GM19193 (cell line): ENCODE measurements around the gene FGF7.

Experiments used
- POLR2A ChIP-seq: IDR thresholded peaks from 4 replicates; pipeline ENCODE4 v1.6.1; 2011; ENCODE audit not compliant: insufficient read depth, insufficient read length; ENCODE audit errors: extremely low read depth

The FGF7 gene, protein sequence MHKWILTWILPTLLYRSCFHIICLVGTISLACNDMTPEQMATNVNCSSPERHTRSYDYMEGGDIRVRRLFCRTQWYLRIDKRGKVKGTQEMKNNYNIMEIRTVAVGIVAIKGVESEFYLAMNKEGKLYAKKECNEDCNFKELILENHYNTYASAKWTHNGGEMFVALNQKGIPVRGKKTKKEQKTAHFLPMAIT

DNA sequence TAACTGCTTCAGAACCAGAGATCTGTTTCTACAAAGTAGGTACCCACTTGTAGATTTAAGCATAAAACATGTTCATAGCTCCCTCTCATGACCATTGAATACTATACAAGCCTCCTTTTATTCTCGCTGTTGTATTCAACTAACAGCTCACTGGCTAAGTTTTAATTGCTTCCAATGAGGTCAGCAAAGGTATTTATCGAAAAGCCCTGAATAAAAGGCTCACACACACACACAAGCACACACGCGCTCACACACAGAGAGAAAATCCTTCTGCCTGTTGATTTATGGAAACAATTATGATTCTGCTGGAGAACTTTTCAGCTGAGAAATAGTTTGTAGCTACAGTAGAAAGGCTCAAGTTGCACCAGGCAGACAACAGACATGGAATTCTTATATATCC lies at the start of gene FGF7:
Gene FGF7 (plus strand): TSS at position 222 of the 400 bp plus-strand sequence. CDS start 1,056 bp downstream, outside the sequence.
- TF ChIP-seq POLR2A = no peak

DNA sequence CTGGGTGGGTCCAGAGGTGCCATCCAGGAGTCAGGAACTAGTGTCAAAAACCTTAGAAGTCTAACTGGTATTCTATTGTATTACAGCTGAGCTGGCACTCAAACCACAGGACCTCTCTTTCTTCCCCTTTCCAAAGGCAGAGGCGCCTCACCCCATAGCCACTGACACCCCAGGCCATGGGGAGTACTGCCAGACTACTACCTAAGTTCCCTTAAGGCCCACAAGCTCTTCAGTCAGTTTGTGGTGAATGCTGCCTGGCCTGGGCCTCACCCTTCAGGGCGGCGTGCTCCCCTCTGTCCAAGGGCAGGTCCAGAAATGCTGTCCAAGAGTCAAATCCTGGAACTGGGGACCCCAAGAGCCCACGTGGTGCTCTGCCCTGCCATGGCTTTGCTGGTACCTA lies 43.0 kb upstream of the FGF7 start:
- TF ChIP-seq POLR2A = no peak

DNA sequence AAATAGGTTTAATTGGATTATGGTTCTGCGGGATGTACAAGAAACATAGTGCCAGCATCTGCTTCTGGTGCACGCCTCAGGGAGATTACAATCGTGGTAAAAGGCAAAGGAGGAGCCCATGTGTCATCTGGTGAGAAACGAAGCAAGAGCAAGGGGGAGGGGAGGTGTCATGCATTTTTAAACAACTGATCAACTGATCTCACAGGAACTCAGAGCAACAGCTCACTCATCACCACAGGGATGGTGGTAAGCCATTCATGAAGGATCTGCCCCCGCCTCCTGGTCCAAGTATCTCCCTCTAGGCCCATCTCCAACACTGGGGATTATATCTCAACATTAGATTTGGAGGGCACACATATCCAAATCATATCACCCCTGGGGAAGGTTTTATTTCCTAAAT lies 42.1 kb upstream of the FGF7 start:
- no peak for TF ChIP-seq POLR2A

DNA sequence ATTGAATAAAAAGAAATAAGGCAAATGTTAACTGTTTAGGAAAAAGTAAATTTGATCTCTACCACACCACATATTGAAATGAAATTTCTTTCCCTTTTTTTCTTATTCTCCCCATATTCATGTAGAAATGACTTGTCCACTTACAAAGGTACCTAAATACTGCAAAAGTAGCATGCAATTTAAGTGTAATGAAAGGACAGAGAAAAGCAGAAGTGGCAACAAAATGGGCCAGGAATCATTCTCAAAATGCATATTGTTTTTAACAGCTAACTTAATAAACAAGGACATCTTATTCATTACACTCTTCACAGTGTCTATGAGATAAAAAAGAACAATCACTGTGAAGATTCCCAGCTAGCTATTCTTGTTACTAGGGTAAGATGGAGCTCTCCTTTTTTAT lies 40.6 kb upstream of the FGF7 start:
- no peak for TF ChIP-seq POLR2A

DNA sequence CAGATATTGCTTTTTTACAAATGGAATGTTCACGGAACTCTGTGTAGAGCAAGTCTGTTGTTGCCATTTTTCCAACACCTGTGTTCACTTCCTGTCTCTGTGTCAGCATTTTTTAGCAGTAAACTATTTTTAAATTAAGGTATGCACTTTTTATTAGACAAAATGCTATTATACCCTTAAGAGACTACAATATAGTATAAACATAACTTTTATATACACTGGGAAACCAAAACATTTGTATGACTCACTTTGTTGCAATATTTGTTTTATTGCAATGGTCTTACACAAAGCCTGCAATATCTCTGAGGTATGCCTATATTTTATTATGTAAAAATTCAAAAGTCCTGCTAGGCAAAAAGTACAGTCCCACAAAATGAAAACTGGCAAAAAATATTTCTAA lies 39.8 kb upstream of the FGF7 start:
- TF ChIP-seq POLR2A = no peak

DNA sequence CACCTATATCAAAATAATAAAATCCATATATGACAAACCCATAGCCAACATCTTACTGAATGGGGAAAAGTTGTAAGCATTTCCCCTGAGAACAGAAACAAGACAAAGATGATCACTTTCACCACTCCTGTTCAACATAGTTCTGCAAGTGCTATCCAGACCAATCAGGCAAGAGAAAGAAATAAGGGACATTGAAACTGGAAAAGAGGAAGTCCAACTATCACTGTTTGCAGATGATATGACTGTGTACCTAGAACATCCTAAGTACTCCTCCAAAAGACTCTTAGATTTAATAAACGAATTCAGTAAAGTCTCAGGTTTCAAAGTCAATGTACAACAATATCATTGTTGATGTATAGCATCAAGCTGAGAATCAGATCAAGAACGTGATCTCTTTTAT lies 35.6 kb upstream of the FGF7 start:
- no peak for TF ChIP-seq POLR2A

DNA sequence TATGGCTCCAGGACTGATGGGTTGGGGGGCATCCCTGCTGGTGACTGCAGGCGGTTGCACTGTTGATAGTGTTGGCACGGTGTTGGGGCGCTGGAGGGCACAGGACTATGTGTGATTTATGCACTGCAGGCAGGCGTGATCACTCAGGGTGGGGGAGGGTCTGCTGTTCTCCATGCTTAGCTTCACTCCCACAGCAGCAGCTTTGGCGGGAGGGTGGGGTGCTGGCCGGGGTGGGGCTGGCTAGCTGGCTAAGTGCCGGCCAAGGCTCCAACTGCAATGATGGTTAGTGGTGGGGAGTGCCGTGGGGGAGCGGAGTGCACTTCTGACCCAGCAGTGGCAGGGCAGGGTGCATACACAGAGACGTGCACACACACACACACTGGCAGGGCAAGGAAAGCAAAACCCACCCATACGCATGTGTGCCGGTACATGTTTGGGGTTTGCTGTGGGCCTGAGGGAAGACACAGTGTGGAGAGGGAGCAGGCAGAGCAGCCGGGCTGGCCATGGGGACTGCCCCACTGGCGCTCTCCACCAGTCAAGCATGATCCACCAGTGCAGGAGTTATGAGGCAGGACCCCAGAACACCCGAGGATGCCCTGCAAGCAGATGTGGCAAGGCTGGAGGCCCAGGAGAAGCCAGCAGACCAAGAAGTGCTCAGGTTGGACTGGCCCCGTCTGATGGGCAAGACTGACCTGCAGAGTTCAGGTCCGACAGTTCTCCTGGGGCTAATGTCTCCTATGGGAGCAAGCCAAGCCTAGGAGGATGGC lies 16.5 kb upstream of the FGF7 start:
- no peak for TF ChIP-seq POLR2A

DNA sequence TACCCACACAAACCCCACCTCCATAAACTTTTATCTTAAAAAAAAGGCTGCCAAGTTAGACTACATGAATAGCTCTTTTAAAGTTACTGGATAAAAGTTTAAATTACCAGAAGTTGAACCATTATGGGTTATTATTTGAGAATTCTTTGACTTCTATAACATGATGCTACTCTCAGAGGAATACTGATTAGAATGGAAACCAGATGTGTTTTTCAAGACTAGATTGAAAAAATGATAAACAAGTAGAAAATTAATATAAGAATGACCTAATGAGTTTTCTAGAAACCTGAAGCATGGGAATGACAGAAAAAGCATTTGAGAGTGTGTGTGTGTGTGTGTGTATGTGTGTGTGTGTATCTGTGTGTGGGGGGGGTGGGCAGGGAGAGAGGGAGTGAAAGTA lies 12.4 kb upstream of the FGF7 start:
- no peak for TF ChIP-seq POLR2A

DNA sequence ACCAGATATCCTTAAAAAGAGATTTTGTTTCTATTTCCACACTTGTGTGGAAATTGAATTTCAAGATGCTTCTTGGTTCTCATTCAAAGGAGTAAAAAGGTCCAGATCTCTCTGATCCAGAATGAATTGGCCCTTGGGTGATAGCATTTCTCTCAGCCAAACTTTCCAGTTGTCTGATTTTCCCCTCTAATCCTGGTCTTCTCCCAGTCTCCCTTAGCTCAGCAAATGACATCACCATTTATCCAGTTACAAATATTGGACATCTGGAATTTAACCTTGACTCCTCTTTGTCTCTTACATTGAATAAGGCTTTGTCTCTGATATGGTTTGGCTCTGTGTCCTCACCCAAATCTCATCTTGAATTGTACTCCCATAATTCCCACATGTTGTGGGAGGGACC lies 10.2 kb upstream of the FGF7 start:
- no peak for TF ChIP-seq POLR2A

DNA sequence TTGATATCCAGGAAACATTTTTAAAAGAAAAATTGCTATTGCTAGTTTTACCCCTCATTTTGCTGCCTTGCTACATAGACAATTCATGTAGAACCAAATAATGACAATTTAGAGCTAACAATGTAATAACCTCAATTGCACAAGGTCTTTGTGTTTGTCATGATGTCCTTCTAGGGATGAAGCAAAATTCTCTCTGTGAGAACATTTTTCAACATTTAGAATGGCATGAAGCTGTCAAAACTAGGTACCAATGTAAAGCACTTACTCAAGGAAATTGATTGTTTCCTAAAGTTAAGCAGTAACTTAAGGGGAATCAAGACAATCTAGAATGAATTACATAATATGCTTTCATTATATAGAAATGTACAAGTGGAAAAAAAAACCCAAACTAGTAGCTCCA lies 7.9 kb upstream of the FGF7 start:
- TF ChIP-seq POLR2A = no peak

DNA sequence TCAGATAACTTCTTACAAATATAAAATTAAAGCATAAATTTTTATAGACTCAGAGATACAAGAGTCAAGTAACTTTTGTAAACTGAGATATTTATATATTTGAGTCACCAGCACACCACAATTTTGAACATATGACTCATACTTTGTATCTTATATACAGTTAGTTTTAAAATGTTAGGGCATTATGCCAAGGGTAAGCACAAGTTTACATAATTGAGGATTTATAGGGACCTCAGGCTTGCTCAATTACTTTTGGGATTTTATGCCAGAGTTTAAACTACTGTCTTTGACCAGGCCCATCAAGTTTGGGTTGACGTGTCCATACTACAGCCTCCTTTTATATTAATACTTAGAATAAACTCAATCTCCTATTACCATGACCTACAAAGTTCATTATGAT lies 7.4 kb upstream of the FGF7 start:
- no peak for TF ChIP-seq POLR2A

DNA sequence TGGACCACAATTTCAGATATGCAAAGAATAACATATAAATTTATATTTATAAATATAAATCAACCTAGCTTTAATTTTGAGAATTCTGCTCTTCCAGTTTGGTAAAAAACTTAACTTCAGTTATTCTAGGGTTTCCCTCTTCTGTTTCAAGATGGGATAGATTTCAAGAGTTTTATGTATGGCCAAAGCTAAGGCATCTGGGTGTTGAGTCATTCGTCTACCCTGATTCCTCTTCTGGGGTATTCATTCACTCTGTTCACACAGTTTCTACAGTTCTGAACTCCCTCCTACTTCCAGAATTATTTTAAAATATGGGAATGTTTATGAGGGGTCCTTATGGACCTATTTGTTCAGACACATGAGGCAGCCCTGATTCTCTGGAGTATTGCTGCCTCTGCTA lies 4.2 kb upstream of the FGF7 start:
- no peak for TF ChIP-seq POLR2A

DNA sequence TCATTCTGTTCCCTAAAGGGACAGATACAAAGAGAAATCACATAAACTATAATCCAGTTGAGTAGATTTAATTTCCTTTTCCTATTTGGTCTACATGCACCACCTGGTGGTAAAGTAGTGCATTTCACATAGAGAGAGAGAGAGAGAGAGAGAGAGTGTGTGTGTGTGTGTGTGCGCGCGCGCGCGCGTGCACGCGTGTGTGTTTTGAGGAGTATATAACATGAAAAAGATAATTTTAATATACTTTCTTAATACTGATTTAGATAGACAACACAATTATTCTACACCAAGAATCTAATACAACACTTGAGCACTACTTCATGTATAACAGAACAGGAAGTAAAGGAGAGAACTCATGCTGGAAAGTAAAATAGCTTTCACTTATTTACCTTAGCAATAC lies 1.1 kb upstream of the FGF7 start:
- TF ChIP-seq POLR2A = no peak

DNA sequence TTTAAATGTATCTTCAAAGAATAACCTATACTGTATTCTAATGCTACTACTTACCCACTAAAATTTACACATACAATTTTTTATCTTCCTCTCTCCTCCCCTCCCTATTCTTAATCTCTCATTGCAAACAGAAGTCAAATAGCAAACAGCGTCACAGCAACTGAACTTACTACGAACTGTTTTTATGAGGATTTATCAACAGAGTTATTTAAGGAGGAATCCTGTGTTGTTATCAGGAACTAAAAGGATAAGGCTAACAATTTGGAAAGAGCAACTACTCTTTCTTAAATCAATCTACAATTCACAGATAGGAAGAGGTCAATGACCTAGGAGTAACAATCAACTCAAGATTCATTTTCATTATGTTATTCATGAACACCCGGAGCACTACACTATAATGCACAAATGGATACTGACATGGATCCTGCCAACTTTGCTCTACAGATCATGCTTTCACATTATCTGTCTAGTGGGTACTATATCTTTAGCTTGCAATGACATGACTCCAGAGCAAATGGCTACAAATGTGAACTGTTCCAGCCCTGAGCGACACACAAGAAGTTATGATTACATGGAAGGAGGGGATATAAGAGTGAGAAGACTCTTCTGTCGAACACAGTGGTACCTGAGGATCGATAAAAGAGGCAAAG lies 984 bp downstream of the FGF7 start:
- TF ChIP-seq POLR2A = no peak

DNA sequence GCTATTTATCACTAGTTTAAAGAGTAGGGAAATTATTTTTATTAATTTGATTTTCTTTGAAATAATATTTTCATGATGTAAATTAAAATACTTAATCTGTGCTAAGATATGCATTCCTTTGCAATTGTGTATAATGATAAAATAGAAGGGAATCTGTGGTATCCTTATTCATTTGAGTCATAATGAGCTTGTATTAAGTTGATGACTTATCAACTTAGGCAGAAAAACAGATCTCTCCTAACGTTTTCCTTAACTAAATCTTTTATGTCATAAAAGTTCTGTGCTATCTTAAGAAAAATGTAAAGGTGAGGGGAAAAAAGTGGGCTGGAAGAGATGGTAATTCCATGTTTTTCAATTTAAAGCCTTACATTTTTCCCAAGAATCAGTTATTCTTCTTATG lies 1.9 kb downstream of the FGF7 start:
- no peak for TF ChIP-seq POLR2A

DNA sequence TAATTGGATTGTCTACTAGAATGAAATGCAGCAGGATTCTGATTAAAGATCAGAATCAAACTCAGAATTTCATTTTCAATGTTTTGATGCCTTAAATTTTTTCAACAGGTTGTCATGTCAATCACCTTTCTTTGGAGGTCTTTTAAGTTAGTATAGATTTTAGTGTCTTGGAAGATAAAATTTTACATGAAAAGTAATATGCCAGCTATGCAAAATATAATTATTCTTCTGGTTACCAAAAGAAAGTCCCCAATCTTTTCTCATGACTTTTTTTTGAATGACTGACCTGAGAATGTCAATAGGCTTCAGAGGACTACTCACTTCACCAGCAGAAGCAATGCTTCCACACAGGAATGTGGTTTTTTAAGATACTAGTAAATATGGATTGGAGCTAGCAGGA lies 4.3 kb downstream of the FGF7 start:
- no peak for TF ChIP-seq POLR2A
